SK-N-MC (cell line): ENCODE results near the gene RHOBTB1.

Experiments
- EZH2 ChIP-seq: fragments of 200-600 bp; sonication (generic); IDR thresholded peaks from one replicate; pipeline ENCODE4 v1.6.1; 2017; ENCODE audit warnings: antibody characterized with exemption
- POLR2AphosphoS5 ChIP-seq: IDR thresholded peaks from 2 replicates; pipeline ENCODE4 v1.6.1; 2012; ENCODE audit warnings: mild to moderate bottlenecking, low read depth, low read length, borderline replicate concordance

DNA sequence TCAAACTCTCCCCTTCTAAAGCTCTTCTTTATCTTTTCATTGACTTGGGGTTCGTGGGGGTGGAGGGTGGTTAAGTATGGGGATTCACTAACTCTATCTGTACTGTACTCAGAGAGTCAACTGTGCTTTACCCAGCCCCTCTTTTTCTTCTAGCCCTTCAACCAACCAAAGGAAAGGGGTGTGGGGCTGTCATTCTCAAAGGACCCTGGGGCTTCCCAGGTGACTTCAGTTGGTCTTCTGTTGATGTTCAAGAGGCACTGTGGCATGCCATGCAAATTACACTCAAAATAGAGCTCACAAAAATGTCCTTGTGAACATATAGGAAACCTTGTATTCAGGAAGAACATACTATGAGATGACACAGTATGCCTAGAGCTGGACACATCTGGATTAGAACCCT lies 16.9 kb upstream of the RHOBTB1 start:
- no peak for TF ChIP-seq POLR2AphosphoS5
- no peak for TF ChIP-seq EZH2
